Endothelial cell of hepatic sinusoid (primary cell): ENCODE measurements around the gene CASZ1.

Experiments used
- in situ Hi-C: cut with HindIII; loops from 2 replicates; pipeline ENCODE4 v1.10.0; 2017; ENCODE audit warnings: low sequenced_read_pairs

Gene CASZ1

GRCh38 chr1:10825592-10825991, 29.1 kb upstream of the CASZ1 start:
- in situ Hi-C loops, result loop anchor here (5.0 kb wide), 2 partner anchors 58 to 82 kb away; no protein-coding TSS in a partner anchor

GRCh38 chr1:10824821-10825540, 28.5 kb upstream of the CASZ1 start:
- in situ Hi-C loops, result loop anchor here (5.0 kb wide), 2 partner anchors 58 to 82 kb away; no protein-coding TSS in a partner anchor

- in situ Hi-C loops, result no loop called here
Measured at GRCh38 chr1:10823000-10823401, 26.6 kb upstream of the CASZ1 start.

- in situ Hi-C loops, result no loop called here
Measured at GRCh38 chr1:10821388-10821787, 24.9 kb upstream of the CASZ1 start.

- in situ Hi-C loops, result no loop called here
Measured at GRCh38 chr1:10820422-10820821, 24.0 kb upstream of the CASZ1 start.

GRCh38 chr1:10819198-10819901, 22.9 kb upstream of the CASZ1 start:
- in situ Hi-C loops, result no loop called here

GRCh38 chr1:10818262-10819197, 22.1 kb upstream of the CASZ1 start:
- in situ Hi-C loops, result no loop called here

- in situ Hi-C loops, result no loop called here
Measured at GRCh38 chr1:10816743-10817369, 20.4 kb upstream of the CASZ1 start.

- in situ Hi-C loops, result no loop called here
Measured at GRCh38 chr1:10816233-10816632, 19.8 kb upstream of the CASZ1 start.

GRCh38 chr1:10815858-10816195, 19.4 kb upstream of the CASZ1 start:
- in situ Hi-C loops, result no loop called here

GRCh38 chr1:10814976-10815857, 18.8 kb upstream of the CASZ1 start:
- in situ Hi-C loops, result no loop called here

GRCh38 chr1:10814312-10814711, 17.9 kb upstream of the CASZ1 start:
- in situ Hi-C loops, result no loop called here

- in situ Hi-C loops, result no loop called here
Measured at GRCh38 chr1:10813799-10814198, 17.4 kb upstream of the CASZ1 start.

- in situ Hi-C loops, result no loop called here
Measured at GRCh38 chr1:10812387-10812915, 16.0 kb upstream of the CASZ1 start.

GRCh38 chr1:10808441-10808840, 12.0 kb upstream of the CASZ1 start:
- in situ Hi-C loops, result no loop called here

GRCh38 chr1:10806966-10807365, 10.5 kb upstream of the CASZ1 start:
- in situ Hi-C loops, result no loop called here

- in situ Hi-C loops, result no loop called here
Measured at GRCh38 chr1:10803971-10804820, 7.8 kb upstream of the CASZ1 start.

GRCh38 chr1:10802944-10803715, 6.7 kb upstream of the CASZ1 start:
- in situ Hi-C loops, result no loop called here
